Right renal pelvis (tissue), 4 donors: ENCODE measurements around the gene SCT. TPM values are rescaled to one million over a fixed set of nuclear protein-coding genes. Genes with fewer than 3 reads are reported as not detected.

ENCODE experiments used
- DNase-seq, 4 donors: peaks; one replicate each; pipeline ENCODE4 v3.0.0-alpha.2; 2013; ENCODE audit warnings: low read depth in 4 of 4, low spot score in 3 of 4, missing footprints in 1 of 4
- polyA plus RNA-seq, 4 donors: library from polyadenylated mRNA; unstranded; fragments of 120-200 nt; gene quantifications; one replicate each; pipeline ENCODE4 v1.2.1, GENCODE V29; 2013; ENCODE audit not compliant: insufficient read length in 4 of 4

SCT gene
- polyA plus RNA-seq, 4 donors, result 1.2 to 3.5 (median 1.9) TPM

- DNase-seq, result no peak
Observed at GRCh38 chr11:623999-624704, 2.8 kb downstream of the SCT start.

- no peak for DNase-seq
Observed at GRCh38 chr11:623349-623869, 3.6 kb downstream of the SCT start.

- no peak for DNase-seq
Observed at GRCh38 chr11:621838-622237, 5.1 kb downstream of the SCT start.

GRCh38 chr11:620935-621814 is 5.8 kb downstream of the SCT start:
- DNase-seq, result no peak

- no peak for DNase-seq
Observed at GRCh38 chr11:620201-620600, 6.8 kb downstream of the SCT start.

GRCh38 chr11:619628-620050 is 7.3 kb downstream of the SCT start:
- DNase-seq, result no peak

- DNase-seq, result no peak
Observed at GRCh38 chr11:618856-619627, 7.9 kb downstream of the SCT start.

GRCh38 chr11:617912-618682 is 8.9 kb downstream of the SCT start:
- no peak for DNase-seq

- no peak for DNase-seq
Observed at GRCh38 chr11:617199-617911, 9.6 kb downstream of the SCT start.

- no peak for DNase-seq
Observed at GRCh38 chr11:616320-617198, 10.4 kb downstream of the SCT start.

GRCh38 chr11:615504-616319 is 11.3 kb downstream of the SCT start, which contains the start of gene IRF7:
IRF7 (minus strand) TSS chr11:615950; CDS start chr11:615364, 586 bp downstream.
- DNase-seq, result peak; percentile 84 to 85 (median 84)

GRCh38 chr11:614623-615503 is 12.1 kb downstream of the SCT start:
- DNase-seq, result no peak

- no peak for DNase-seq
Observed at GRCh38 chr11:614021-614622, 12.9 kb downstream of the SCT start.

- no peak for DNase-seq
Observed at GRCh38 chr11:613369-613968, 13.5 kb downstream of the SCT start.

- DNase-seq, result no peak
Observed at GRCh38 chr11:612961-613300, 14.1 kb downstream of the SCT start.
